OCI-LY1 (cell line): Measurements from ENCODE around the gene ZFY.
A peak's percentile ranks its signal among the peaks of the same experiment; 100 is the strongest.
"Not testable (repeated sequence)": the region's sequence is repeated elsewhere in the genome, so short reads cannot be mapped to it uniquely, and the experiment has no call there.

Source experiments
- H2AFZ ChIP-seq: fragments of 200-600 bp; sonication (generic), shearing (Covaris generic); 2 replicates; pipeline ENCODE4 v1.6.0; 2014; ENCODE audit warnings: antibody characterized with exemption, mild to moderate bottlenecking, low read length
- H3F3A ChIP-seq: fragments of 200-600 bp; sonication (generic), shearing (Covaris generic); 2 replicates; pipeline ENCODE4 v1.6.0; 2014; ENCODE audit warnings: mild to moderate bottlenecking, antibody characterized with exemption, low read length, moderate library complexity; ENCODE audit not compliant: insufficient read depth
- H3K27ac ChIP-seq: fragments of 200-600 bp; sonication (generic); 2 replicates; pipeline ENCODE4 v1.5.1; 2014; ENCODE audit warnings: low read length, mixed run types, mild to moderate bottlenecking, low read depth; ENCODE audit not compliant: poor library complexity, severe bottlenecking
- H3K27me3 ChIP-seq: fragments of 200-600 bp; sonication (generic); 2 replicates; pipeline ENCODE4 v1.6.0; 2014; ENCODE audit warnings: antibody characterized with exemption, mild to moderate bottlenecking, low read length, moderate library complexity; ENCODE audit not compliant: insufficient read depth
- H3K36me3 ChIP-seq: fragments of 200-600 bp; sonication (generic); 2 replicates; pipeline ENCODE4 v1.6.1; 2014; ENCODE audit warnings: mild to moderate bottlenecking, antibody characterized with exemption, low read length, moderate library complexity, mixed read lengths; ENCODE audit not compliant: insufficient read depth
- H3K4me1 ChIP-seq: fragments of 200-600 bp; sonication (generic); 2 replicates; pipeline ENCODE4 v1.5.1; 2014; ENCODE audit warnings: mild to moderate bottlenecking, low read length, moderate library complexity; ENCODE audit not compliant: insufficient read depth, severe bottlenecking
- H3K4me2 ChIP-seq: fragments of 200-600 bp; sonication (generic), shearing (Covaris generic); 2 replicates; pipeline ENCODE4 v1.6.1; 2014; ENCODE audit warnings: low read length
- H3K4me3 ChIP-seq: fragments of 200-600 bp; sonication (generic); 2 replicates; pipeline ENCODE4 v1.5.1; 2014; ENCODE audit warnings: low read length, low read depth, mild to moderate bottlenecking, mixed read lengths; ENCODE audit not compliant: poor library complexity, severe bottlenecking
- H3K79me2 ChIP-seq: fragments of 200-600 bp; shearing (Covaris generic); 2 replicates; pipeline ENCODE4 v1.6.1; 2016; ENCODE audit warnings: mixed run types, low read length, mixed read lengths; ENCODE audit not compliant: insufficient read depth
- H3K9ac ChIP-seq: fragments of 200-600 bp; sonication (generic), shearing (Covaris generic); 2 replicates; pipeline ENCODE4 v1.6.1; 2014; ENCODE audit warnings: mild to moderate bottlenecking, low read length, mixed read lengths
- H3K9me2 ChIP-seq: fragments of 200-600 bp; sonication (generic), shearing (Covaris generic); 2 replicates; pipeline ENCODE4 v1.6.1; 2014; ENCODE audit warnings: low read depth, mild to moderate bottlenecking, low read length, mixed read lengths
- H3K9me3 ChIP-seq: fragments of 200-600 bp; shearing (Covaris generic); 2 replicates; pipeline ENCODE4 v1.6.1; 2014; ENCODE audit warnings: low read length, mixed read lengths
- H4K20me1 ChIP-seq: fragments of 200-600 bp; sonication (generic), shearing (Covaris generic); 2 replicates; pipeline ENCODE4 v1.6.0; 2016; ENCODE audit warnings: mild to moderate bottlenecking, low read length; ENCODE audit not compliant: insufficient read depth
- EZH2 ChIP-seq: fragments of 200-600 bp; sonication (generic), shearing (Covaris generic); IDR thresholded peaks from 2 replicates; pipeline ENCODE4 v1.8.0; 2017; ENCODE audit warnings: borderline replicate concordance, mixed run types, mild to moderate bottlenecking, antibody characterized with exemption, low read length, moderate library complexity, mixed read lengths
- TF ChIP-seq, protein P1 (sequence below): fragments of 200-600 bp; sonication (generic), shearing (Covaris generic); IDR thresholded peaks from 2 replicates; pipeline ENCODE4 v1.5.1; 2017; ENCODE audit warnings: mild to moderate bottlenecking, antibody characterized with exemption, low read length, moderate library complexity, mixed read lengths

Gene ZFY

DNA sequence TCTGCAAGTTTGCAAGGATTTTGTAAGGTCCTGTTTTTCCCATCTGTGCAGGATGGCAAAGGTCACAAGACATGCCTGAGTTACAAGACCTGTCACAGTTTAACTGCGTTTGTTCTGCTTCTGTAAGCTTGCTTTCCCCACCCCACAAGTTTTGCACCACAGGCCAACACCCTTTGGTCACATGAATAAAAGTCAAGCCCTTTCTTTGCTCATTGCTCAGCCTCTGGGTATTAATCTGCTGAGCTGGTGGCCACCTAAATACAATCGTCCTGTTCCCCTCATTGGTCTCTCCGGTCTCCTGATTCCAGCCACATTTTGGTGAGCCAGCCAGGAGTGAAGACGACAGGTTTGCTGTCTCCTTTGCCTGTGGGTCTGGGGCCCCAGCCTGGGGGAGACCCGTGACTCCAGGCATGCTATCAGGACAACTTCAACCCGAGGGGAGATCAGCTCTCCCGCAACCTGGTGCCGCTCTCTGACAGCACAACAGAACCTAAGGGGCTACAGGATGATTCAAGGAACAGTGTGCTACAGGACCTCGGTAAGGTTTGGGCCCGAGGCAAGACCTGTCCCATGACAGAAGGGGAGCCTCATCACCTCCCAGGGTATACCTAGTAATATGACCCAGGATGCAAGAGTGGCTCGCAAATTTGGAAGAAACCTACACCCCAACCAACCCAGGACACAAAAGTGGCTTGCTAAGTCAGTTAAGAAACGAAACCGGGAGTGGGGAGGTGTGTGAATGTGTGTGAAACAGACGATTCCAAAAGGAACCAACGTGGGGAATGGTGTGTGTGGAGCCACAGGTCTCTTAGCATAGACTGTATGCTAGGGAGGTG, 67.7 kb downstream of the ZFY start:
- Histone ChIP-seq H3K4me3 (peak overlapping the region; percentile 82), H3K4me1 (peaks cover 60% of the 10 kb centered on the region), H3K36me3 (0 out of 2 replicates have a peak, but pooled peaks cover 3% of the 10 kb centered on the region), H3K4me2 (peak overlapping the region; percentile 98), H3K79me2 (peaks cover 6% of the 10 kb centered on the region; the same call in 1 of the 2 replicates), H3K27me3 (no peaks in the 10 kb centered on the region), H4K20me1 (no peaks in the 10 kb centered on the region), H3F3A (no peaks in the 10 kb centered on the region), H3K9ac (peak overlapping the region; percentile 80), H3K9me2 (no peaks in the 10 kb centered on the region), H3K9me3 (no peaks in the 10 kb centered on the region), H3K27ac (peak overlapping the region; percentile 88), H2AFZ (no peak overlapping the region)
- TF ChIP-seq, protein P1, sequence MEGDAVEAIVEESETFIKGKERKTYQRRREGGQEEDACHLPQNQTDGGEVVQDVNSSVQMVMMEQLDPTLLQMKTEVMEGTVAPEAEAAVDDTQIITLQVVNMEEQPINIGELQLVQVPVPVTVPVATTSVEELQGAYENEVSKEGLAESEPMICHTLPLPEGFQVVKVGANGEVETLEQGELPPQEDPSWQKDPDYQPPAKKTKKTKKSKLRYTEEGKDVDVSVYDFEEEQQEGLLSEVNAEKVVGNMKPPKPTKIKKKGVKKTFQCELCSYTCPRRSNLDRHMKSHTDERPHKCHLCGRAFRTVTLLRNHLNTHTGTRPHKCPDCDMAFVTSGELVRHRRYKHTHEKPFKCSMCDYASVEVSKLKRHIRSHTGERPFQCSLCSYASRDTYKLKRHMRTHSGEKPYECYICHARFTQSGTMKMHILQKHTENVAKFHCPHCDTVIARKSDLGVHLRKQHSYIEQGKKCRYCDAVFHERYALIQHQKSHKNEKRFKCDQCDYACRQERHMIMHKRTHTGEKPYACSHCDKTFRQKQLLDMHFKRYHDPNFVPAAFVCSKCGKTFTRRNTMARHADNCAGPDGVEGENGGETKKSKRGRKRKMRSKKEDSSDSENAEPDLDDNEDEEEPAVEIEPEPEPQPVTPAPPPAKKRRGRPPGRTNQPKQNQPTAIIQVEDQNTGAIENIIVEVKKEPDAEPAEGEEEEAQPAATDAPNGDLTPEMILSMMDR = no peak
- no peak for TF ChIP-seq EZH2

DNA sequence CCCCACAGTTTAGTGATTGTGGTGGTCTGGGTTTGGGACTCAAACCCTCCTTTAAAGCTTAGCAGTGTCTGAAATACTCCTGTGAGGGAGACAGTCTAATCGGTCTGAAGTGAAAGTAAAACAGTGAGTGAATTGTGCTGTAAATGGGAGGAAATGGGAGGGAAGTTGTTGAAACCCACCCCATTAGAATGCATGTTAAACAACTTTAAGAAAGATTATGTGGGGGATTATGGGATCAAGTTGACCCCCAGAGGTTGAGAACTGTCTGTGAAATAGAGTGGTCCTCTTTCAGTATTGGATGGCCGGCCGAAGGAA, 68.3 kb downstream of the ZFY start:
- Histone ChIP-seq H3K27ac (peak overlapping the region; percentile 88), H2AFZ (0 out of 2 replicates have a peak overlapping the region, but pooled peaks have one; percentile 47), H3F3A (no peaks in the 10 kb centered on the region), H3K4me2 (peak overlapping the region; percentile 98), H3K9me2 (no peaks in the 10 kb centered on the region), H3K9me3 (no peaks in the 10 kb centered on the region), H3K36me3 (0 out of 2 replicates have a peak, but pooled peaks cover 4% of the 10 kb centered on the region), H3K4me1 (peaks cover 60% of the 10 kb centered on the region), H4K20me1 (no peaks in the 10 kb centered on the region), H3K27me3 (no peaks in the 10 kb centered on the region), H3K4me3 (peak overlapping the region; percentile 82), H3K9ac (peak overlapping the region; percentile 80), H3K79me2 (peaks cover 6% of the 10 kb centered on the region; the same call in 1 of the 2 replicates)
- TF ChIP-seq EZH2 = no peak

DNA sequence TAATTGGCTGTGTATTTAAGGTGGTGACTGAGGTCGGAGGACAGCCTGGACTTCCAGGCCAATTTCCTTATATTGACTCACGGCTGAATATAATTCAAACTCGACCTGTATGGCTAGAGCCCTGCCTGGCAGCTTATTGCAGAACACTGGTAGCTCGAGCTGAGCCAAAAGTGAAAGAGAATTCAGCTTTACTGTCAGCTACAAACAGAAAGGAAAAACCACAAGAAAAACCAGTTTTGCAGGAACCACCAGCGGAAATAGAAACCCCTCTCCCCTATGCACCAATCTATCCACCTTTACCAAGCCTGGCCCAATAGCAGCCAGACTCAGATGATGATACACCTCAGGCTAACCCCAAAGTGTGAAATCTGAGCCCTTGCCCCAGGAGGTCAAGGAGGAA, 68.7 kb downstream of the ZFY start:
- H3K9me2 ChIP-seq = no peaks in the 10 kb centered on the region
- H2AFZ ChIP-seq = no peak overlapping the region
- peaks cover 6% of the 10 kb centered on the region; the same call in 1 of the 2 replicates for H3K79me2 ChIP-seq
- H3K27me3 ChIP-seq = no peaks in the 10 kb centered on the region
- no peaks in the 10 kb centered on the region for H3K9me3 ChIP-seq
- H3K4me2 ChIP-seq = peak overlapping the region; percentile 98
- peak overlapping the region; percentile 88 for H3K27ac ChIP-seq
- peak overlapping the region; percentile 80 for H3K9ac ChIP-seq
- no peaks in the 10 kb centered on the region for H4K20me1 ChIP-seq
- peak overlapping the region; percentile 82 for H3K4me3 ChIP-seq
- 0 out of 2 replicates have a peak, but pooled peaks cover 4% of the 10 kb centered on the region for H3K36me3 ChIP-seq
- no peaks in the 10 kb centered on the region for H3F3A ChIP-seq
- H3K4me1 ChIP-seq = peaks cover 60% of the 10 kb centered on the region
- TF ChIP-seq, protein P1 = no peak
- TF ChIP-seq EZH2 = no peak

DNA sequence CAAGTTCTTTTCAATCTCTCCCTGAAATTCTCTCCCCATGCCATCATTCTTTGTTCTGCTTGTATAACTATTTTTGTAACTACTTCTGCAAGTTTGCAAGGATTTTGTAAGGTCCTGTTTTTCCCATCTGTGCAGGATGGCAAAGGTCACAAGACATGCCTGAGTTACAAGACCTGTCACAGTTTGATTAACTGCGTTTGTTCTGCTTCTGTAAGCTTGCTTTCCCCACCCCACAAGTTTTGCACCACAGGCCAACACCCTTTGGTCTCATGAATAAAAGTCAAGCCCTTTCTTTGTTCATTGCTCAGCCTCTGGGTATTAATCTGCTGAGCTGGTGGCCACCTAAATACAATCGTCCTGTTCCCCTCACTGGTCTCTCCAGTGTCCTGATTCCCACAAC, 70.8 kb downstream of the ZFY start:
- H3F3A ChIP-seq, H3K36me3 ChIP-seq, H3K9me3 ChIP-seq, H3K27me3 ChIP-seq, H3K9ac ChIP-seq, H4K20me1 ChIP-seq, H3K9me2 ChIP-seq, H2AFZ ChIP-seq, H3K79me2 ChIP-seq: not testable (repeated sequence)
- Histone ChIP-seq H3K4me1 (peaks cover 46% of the 10 kb centered on the region), H3K27ac (peak overlapping the region; percentile 88), H3K4me2 (peak overlapping the region; percentile 98; the same call in 1 of the 2 replicates), H3K4me3 (peak overlapping the region; percentile 82)
